Measurements from ENCODE around the gene PMM1. TPM values are rescaled to one million over a fixed set of nuclear protein-coding genes. Genes with fewer than 3 reads are reported as not detected.

PMM1 gene
- total RNA-seq, 1 experiment from 2014 or later: 49.3 TPM

GRCh38 chr22:41567512-41567768 is 22.2 kb downstream of the PMM1 start:
- POLR2A ChIA-PET (ENCODE audit: unreplicated experiment): interaction anchor here (0.6 to 0.7 kb wide), 2 partner anchors 14 to 22 kb away, joined by 3 to 9 read pairs; partner anchors contain the start of gene PMM1

DNA sequence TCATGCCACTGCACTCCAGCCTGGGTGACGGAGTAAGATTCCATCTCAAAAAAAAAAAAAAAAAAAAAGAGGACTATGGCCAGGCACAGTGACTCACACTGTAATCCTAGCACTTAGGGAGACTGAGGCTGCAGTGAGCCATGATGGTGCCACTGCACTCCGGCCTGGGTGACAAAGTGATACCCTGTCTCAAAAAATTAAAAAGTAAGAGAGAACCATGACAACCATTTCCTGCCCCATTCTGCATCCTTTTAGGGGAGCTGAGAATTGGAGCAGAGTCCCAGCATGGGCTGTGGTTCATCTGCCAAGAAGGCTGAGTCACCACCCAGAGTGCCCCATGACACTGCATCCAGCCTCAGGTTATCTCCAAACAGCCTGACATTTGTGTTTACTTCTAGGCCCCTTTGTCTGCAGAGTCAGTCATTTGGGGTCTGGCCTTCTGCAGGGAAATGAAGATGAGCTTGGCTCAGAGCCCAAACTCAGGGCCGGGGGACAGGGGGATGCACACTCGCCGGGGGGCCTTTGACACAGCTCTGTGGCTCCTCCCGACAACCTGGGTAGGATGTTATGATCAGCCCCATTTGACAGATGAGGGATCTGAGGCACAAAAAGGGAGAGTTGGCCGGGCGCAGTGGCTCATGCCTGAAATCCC is 24.1 kb downstream of the PMM1 start:
- H4K20me1 ChIP-seq (ENCODE audit: insufficient read depth): no peaks in the 10 kb centered on the region
- H3F3A ChIP-seq (ENCODE audit: insufficient read depth, low read depth): peaks cover 43% of the 10 kb centered on the region
- no peaks in the 10 kb centered on the region for H3K9me3 ChIP-seq (ENCODE audit: insufficient read depth, low read depth)
- intact Hi-C loops (cut with micrococcal nuclease; ENCODE audit: unreplicated experiment): no loop called here
- ChIA-PET POLR2A (ENCODE audit: unreplicated experiment) (interaction anchor here (0.6 to 0.7 kb wide), 2 partner anchors 177 to 396 kb away, joined by 3 to 12 read pairs; no protein-coding TSS in a partner anchor), CTCF (interaction anchor here (0.7 kb wide), 3 partner anchors 21 to 32 kb away, joined by 4 to 12 read pairs (median 4); partner anchors contain the start of gene POLR3H)
- no peak overlapping the region for H2AFZ ChIP-seq
- peak overlapping the region; percentile 43 for H3K27ac ChIP-seq
- H3K9me2 ChIP-seq (ENCODE audit: insufficient read depth): no peaks in the 10 kb centered on the region
- DNase-seq: peak; percentile 71 to 73
- H3K4me2 ChIP-seq: peak overlapping the region; percentile 6; the same call in 1 of the 2 replicates
- no peak for TF ChIP-seq CTCF (conservative IDR thresholded peaks at IDR 0.05)
- no peak for TF ChIP-seq EZH2 (IDR thresholded peaks at IDR 0.05; ENCODE audit: low read depth)
- H3K36me3 ChIP-seq (ENCODE audit: low read depth): no peaks in the 10 kb centered on the region
- no peak overlapping the region for H3K4me3 ChIP-seq
- peaks cover 38% of the 10 kb centered on the region for H3K4me1 ChIP-seq (replicated peaks; ENCODE audit: insufficient read depth)
- BruUV-seq (replicated peaks): no TSS peak
- H3K79me2 ChIP-seq (ENCODE audit: low read depth): no peaks in the 10 kb centered on the region
- H3K27me3 ChIP-seq (ENCODE audit: insufficient read depth, low read depth): no peaks in the 10 kb centered on the region

More at GRCh38 chr22:41567512-41567768, 22.2 kb downstream of the PMM1 start:
- no peak for DNase-seq
- no peaks in the 10 kb centered on the region for H4K20me1 ChIP-seq (ENCODE audit: insufficient read depth)
- no peaks in the 10 kb centered on the region for H3K79me2 ChIP-seq (ENCODE audit: low read depth)
- H3K4me1 ChIP-seq (replicated peaks; ENCODE audit: insufficient read depth): peaks cover 38% of the 10 kb centered on the region
- H3K4me2 ChIP-seq: no peak overlapping the region
- TF ChIP-seq CTCF (conservative IDR thresholded peaks at IDR 0.05): no peak
- no peak for TF ChIP-seq EZH2 (IDR thresholded peaks at IDR 0.05; ENCODE audit: low read depth)
- CTCF ChIA-PET: interaction anchor here (0.6 kb wide), 1 partner anchor 727 kb away, joined by 3 read pairs; no protein-coding TSS in a partner anchor
- BruUV-seq (replicated peaks): no TSS peak
- intact Hi-C loops (cut with micrococcal nuclease; ENCODE audit: unreplicated experiment): no loop called here
- no peak overlapping the region for H3K4me3 ChIP-seq
- no peak overlapping the region for H2AFZ ChIP-seq
- no peaks in the 10 kb centered on the region for H3K36me3 ChIP-seq (ENCODE audit: low read depth)
- H3K27ac ChIP-seq: no peak overlapping the region
- H3K9me3 ChIP-seq (ENCODE audit: insufficient read depth, low read depth): no peaks in the 10 kb centered on the region
- H3K27me3 ChIP-seq (ENCODE audit: insufficient read depth, low read depth): no peaks in the 10 kb centered on the region
- H3K9me2 ChIP-seq (ENCODE audit: insufficient read depth): no peaks in the 10 kb centered on the region
- peaks cover 43% of the 10 kb centered on the region for H3F3A ChIP-seq (ENCODE audit: insufficient read depth, low read depth)

- no TSS peak for BruUV-seq (replicated peaks)
These were observed 25.1 kb downstream of the PMM1 start for GRCh38 chr22:41564563-41564962.

More at GRCh38 chr22:41564563-41564962, 25.1 kb downstream of the PMM1 start:
- Histone ChIP-seq H4K20me1 (ENCODE audit: insufficient read depth) (no peaks in the 10 kb centered on the region), H3K4me3 (no peak overlapping the region), H3K9me2 (ENCODE audit: insufficient read depth) (no peaks in the 10 kb centered on the region), H3K27ac (peak overlapping the region; percentile 43), H3K36me3 (ENCODE audit: low read depth) (no peaks in the 10 kb centered on the region), H3K27me3 (ENCODE audit: insufficient read depth, low read depth) (no peaks in the 10 kb centered on the region), H3K4me1 (replicated peaks; ENCODE audit: insufficient read depth) (peaks cover 38% of the 10 kb centered on the region), H3K9me3 (ENCODE audit: insufficient read depth, low read depth) (no peaks in the 10 kb centered on the region), H3F3A (ENCODE audit: insufficient read depth, low read depth) (peaks cover 43% of the 10 kb centered on the region), H3K79me2 (ENCODE audit: low read depth) (no peaks in the 10 kb centered on the region), H3K4me2 (peak overlapping the region; percentile 4), H2AFZ (no peak overlapping the region)
- intact Hi-C loops (cut with micrococcal nuclease; ENCODE audit: unreplicated experiment): no loop called here
- POLR2A ChIA-PET (ENCODE audit: unreplicated experiment): no interaction called here
- no peak for TF ChIP-seq EZH2 (IDR thresholded peaks at IDR 0.05; ENCODE audit: low read depth)
- CTCF ChIA-PET: interaction anchor here (0.6 to 0.7 kb wide), 2 partner anchors 21 to 50 kb away, joined by 3 to 12 read pairs; partner anchors contain the start of gene POLR3H
- DNase-seq: peak in 1 of 2 experiments; percentile 65

All from PC-9 (cell line).